Activated CD8-positive, alpha-beta T cell treated with anti-CD3 and anti-CD28 coated beads for 36 hours (primary cell): Measurements from ENCODE around the gene SDCCAG8. TPM values are rescaled to one million over a fixed set of nuclear protein-coding genes. Genes with fewer than 3 reads are reported as not detected.

ENCODE experiments used
- ATAC-seq: fragments of 200-7000 bp; cut with Tn5 transposase; one replicate; pipeline ENCODE4 v1.10.0; 2021; ENCODE audit warnings: mild to moderate bottlenecking, moderate library complexity
- CTCF ChIA-PET: fragments of 350-600 bp; sonication (Branson Sonifier 250); formaldehyde crosslinking; loops from one replicate; lab custom pipeline; 2021; ENCODE audit warnings: antibody characterized with exemption; lab: Charles Lee
- POLR2A ChIA-PET: fragments of 350-600 bp; sonication (Branson Sonifier 250); formaldehyde crosslinking; loops from one replicate; lab custom pipeline; 2021; ENCODE audit warnings: antibody characterized with exemption; lab: Charles Lee
- DNase-seq: peaks from one replicate; pipeline ENCODE4 v3.0.0-alpha.2; 2020
- H3K27ac Mint-ChIP-seq: one replicate; pipeline ENCODE4 v1.8.0; 2021; ENCODE audit warnings: mild to moderate bottlenecking, mixed read lengths
- H3K27me3 Mint-ChIP-seq: one replicate; pipeline ENCODE4 v1.8.0; 2021; ENCODE audit warnings: mixed read lengths
- H3K36me3 Mint-ChIP-seq: one replicate; pipeline ENCODE4 v1.8.0; 2021; ENCODE audit warnings: low read depth, mixed read lengths
- H3K4me1 Mint-ChIP-seq: one replicate; pipeline ENCODE4 v1.8.0; 2021; ENCODE audit warnings: low read depth, mixed read lengths
- H3K4me3 Mint-ChIP-seq: one replicate; pipeline ENCODE4 v1.8.0; 2021; ENCODE audit warnings: mild to moderate bottlenecking, moderate library complexity, mixed read lengths
- H3K9me3 Mint-ChIP-seq: one replicate; pipeline ENCODE4 v1.8.0; 2021; ENCODE audit warnings: mixed read lengths
- intact Hi-C: fragments of 100-400 bp; cut with micrococcal nuclease; formaldehyde crosslinking; loops from one replicate; pipeline ENCODE4 v1.10.0; 2022
- total RNA-seq, 2 experiments: library from RNA; stranded (reverse); gene quantifications; one replicate each; pipeline ENCODE4 v1.2.3, GENCODE V29; 2021
- TF ChIP-seq, protein P1 (sequence below): fragments of 200-600 bp; IDR thresholded peaks from one replicate; pipeline ENCODE4 v1.8.0; 2022; ENCODE audit warnings: antibody characterized with exemption, mild to moderate bottlenecking

Gene SDCCAG8
- total RNA-seq, 2 experiments from 2014 or later, result 22.4 to 22.6 TPM

DNA sequence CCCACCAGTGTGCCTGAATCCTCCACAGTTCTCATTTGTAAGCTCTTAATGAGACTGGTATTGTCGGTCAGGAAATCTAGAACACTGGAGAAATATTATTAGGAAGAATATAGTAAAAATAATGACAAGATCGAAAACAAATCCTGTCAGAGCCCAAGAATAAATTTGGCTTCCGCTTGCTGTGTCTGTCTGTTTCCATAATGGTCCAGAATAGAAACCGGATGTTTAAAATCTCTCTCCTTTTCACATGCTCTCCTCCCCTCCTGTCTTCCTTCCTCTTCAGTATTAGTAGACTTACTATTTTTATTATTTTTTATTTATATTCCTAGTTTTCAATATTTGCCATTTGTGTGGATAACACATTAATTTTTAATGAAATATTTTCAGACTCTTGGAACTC is 187.7 kb downstream of the SDCCAG8 start:
- POLR2A ChIA-PET, result no interaction called here
- CTCF ChIA-PET, result no interaction called here
- H3K4me3 Mint-ChIP-seq, result no peak overlapping the region
- peaks cover 2% of the 10 kb centered on the region for H3K4me1 Mint-ChIP-seq
- intact Hi-C loops, result no loop called here
- H3K9me3 Mint-ChIP-seq, result no peaks in the 10 kb centered on the region
- DNase-seq (no peak), ATAC-seq (no peak)
- TF ChIP-seq, protein P1, sequence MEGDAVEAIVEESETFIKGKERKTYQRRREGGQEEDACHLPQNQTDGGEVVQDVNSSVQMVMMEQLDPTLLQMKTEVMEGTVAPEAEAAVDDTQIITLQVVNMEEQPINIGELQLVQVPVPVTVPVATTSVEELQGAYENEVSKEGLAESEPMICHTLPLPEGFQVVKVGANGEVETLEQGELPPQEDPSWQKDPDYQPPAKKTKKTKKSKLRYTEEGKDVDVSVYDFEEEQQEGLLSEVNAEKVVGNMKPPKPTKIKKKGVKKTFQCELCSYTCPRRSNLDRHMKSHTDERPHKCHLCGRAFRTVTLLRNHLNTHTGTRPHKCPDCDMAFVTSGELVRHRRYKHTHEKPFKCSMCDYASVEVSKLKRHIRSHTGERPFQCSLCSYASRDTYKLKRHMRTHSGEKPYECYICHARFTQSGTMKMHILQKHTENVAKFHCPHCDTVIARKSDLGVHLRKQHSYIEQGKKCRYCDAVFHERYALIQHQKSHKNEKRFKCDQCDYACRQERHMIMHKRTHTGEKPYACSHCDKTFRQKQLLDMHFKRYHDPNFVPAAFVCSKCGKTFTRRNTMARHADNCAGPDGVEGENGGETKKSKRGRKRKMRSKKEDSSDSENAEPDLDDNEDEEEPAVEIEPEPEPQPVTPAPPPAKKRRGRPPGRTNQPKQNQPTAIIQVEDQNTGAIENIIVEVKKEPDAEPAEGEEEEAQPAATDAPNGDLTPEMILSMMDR, result no peak
- H3K27me3 Mint-ChIP-seq, result no peaks in the 10 kb centered on the region
- no peaks in the 10 kb centered on the region for H3K36me3 Mint-ChIP-seq
- no peak overlapping the region for H3K27ac Mint-ChIP-seq

DNA sequence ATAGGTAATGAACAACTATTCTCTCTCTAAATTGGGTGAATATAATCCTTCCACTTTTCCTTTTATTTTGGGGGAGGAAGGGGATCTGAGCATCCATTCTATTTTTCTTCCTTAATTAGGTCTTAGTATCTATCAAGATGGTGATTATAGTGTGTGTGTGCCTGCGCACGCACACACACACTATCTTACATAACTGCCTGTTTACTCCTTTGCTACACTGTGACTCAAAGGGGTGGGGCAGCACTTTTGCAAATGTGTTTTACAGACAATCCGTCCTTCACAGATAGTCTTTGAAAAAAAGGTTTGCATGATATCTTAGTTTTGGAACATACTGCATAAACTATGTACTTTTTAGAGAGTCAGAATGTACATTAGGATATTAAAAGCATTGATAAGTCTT is 191.5 kb downstream of the SDCCAG8 start:
- Mint-ChIP-seq H3K27me3 (no peaks in the 10 kb centered on the region), H3K9me3 (no peaks in the 10 kb centered on the region), H3K4me3 (no peak overlapping the region), H3K27ac (no peak overlapping the region), H3K36me3 (no peaks in the 10 kb centered on the region), H3K4me1 (peaks cover 2% of the 10 kb centered on the region)
- TF ChIP-seq, protein P1, result no peak
- CTCF ChIA-PET, result no interaction called here
- intact Hi-C loops, result no loop called here
- POLR2A ChIA-PET, result no interaction called here
- no peak for ATAC-seq
- DNase-seq, result no peak

DNA sequence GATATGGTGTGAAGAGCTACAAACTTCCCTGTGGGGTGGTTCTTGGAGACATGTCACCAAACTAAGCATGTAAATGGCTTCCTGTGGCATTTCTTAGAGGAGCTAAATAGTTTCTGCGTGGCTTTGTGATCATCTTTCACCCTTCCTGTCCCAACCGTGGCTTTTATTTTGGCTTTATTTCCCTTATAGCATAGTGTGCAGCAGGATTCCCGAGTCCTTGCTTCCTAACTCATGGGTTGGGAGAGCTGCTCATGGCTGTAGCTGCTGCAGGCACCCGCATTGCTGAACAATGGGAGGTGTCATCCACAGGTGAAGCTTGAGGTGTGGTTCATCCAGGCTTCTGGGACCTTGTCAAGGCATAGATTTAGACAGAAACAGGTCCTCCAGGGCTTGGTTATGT is 192.0 kb downstream of the SDCCAG8 start:
- intact Hi-C loops, result no loop called here
- ATAC-seq, result no peak

DNA sequence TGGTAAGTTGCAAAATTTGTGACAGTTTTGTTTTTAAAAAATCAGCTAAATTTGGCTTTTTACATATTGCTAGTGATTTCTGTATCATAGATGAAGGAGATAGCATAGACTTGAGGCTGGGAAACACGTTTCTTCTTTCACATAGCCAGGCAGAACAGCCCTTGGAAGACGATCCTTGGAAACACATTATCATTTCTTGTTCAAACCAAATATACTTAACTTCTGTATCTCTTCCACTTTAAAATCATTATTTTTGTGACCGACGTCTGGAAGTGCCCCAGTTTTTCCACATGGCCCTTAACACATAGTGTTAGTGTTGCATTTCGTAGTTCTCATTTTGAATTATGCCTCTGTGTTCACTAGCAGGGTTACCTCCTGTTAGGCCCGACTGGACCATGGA is 193.5 kb downstream of the SDCCAG8 start:
- H3K9me3 Mint-ChIP-seq, result no peaks in the 10 kb centered on the region
- ChIA-PET POLR2A (no interaction called here), CTCF (no interaction called here)
- ATAC-seq, result no peak
- H3K4me3 Mint-ChIP-seq, result no peak overlapping the region
- no peak overlapping the region for H3K27ac Mint-ChIP-seq
- no peak for DNase-seq
- H3K36me3 Mint-ChIP-seq, result no peaks in the 10 kb centered on the region
- intact Hi-C loops, result no loop called here
- H3K27me3 Mint-ChIP-seq, result no peaks in the 10 kb centered on the region
- peaks cover 2% of the 10 kb centered on the region for H3K4me1 Mint-ChIP-seq
- TF ChIP-seq, protein P1, result no peak

More for the DNA sequence above, 192.0 kb downstream of the SDCCAG8 start:
- H3K4me3 Mint-ChIP-seq, result no peak overlapping the region
- peaks cover 2% of the 10 kb centered on the region for H3K4me1 Mint-ChIP-seq
- H3K36me3 Mint-ChIP-seq, result no peaks in the 10 kb centered on the region
- CTCF ChIA-PET, result no interaction called here
- no peaks in the 10 kb centered on the region for H3K27me3 Mint-ChIP-seq
- H3K27ac Mint-ChIP-seq, result no peak overlapping the region
- DNase-seq, result no peak
- TF ChIP-seq, protein P1, result no peak
- POLR2A ChIA-PET, result no interaction called here
- no peaks in the 10 kb centered on the region for H3K9me3 Mint-ChIP-seq

DNA sequence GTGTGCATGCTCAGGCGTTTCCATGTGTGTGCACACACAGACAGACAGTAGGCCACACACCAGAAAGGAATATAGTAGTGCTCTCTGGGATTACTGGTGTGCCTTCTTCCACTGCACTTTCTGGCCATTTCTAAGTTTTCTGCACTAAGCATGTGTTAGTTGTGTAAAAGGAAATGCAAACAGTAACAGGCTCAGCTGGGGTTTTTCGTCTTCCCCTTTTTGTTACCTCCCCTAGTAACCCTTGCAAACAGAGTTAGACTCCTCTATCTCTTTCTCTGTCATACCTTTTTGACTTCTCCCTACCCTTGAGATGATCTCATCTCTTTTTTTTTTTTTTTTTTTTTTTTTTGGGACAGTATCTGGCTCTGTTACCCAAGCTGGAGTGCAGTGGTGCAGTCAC is 196.3 kb downstream of the SDCCAG8 start:
- H3K4me1 Mint-ChIP-seq, result peaks cover 2% of the 10 kb centered on the region
- H3K4me3 Mint-ChIP-seq, result no peak overlapping the region
- H3K36me3 Mint-ChIP-seq, result no peaks in the 10 kb centered on the region
- POLR2A ChIA-PET, result no interaction called here
- intact Hi-C loops, result no loop called here
- H3K27me3 Mint-ChIP-seq, result no peaks in the 10 kb centered on the region
- ATAC-seq (no peak), DNase-seq (no peak)
- TF ChIP-seq, protein P1, result no peak
- no peak overlapping the region for H3K27ac Mint-ChIP-seq
- CTCF ChIA-PET, result no interaction called here
- H3K9me3 Mint-ChIP-seq, result no peaks in the 10 kb centered on the region
